AG08395 (cell line): Measurements from ENCODE around the gene IKZF1.
"Not testable (repeated sequence)": the region's sequence is repeated elsewhere in the genome, so short reads cannot be mapped to it uniquely, and the experiment has no call there.

Experiments
- DNase-seq: peaks from one replicate; pipeline ENCODE4 v3.0.0; 2012; ENCODE audit warnings: mixed read lengths, low spot score

The IKZF1 gene

DNA sequence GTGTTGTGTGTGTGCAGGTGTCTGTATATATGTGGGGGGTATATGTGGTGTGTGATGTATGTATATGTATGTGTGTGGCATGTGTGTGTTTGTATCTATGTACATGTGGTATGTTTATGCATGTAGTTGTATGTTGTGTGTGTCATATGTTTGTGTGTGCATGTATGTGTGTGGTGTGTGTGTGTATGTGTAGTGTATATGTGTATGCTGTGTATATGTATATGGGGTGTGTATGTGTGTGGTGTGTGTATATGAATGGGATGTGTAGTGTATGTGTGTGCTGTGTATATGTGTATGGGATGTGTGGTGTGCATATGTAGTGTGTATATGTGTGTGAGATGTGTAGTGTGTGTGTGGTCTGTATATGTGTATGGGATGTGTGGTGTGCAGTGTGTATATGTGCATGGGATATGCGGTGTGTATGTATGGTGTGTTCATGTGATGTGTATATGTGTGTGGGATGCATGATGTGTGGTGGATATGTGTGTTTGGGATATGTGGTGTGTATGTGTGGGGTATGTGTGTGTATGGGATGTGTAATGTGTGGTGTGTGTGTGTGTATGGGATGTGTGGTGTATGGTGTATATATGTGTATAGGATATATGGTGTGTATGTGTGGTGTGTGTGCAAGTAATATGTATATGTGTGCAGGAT lies 30.0 kb downstream of the IKZF1 start:
- DNase-seq = no peak

DNA sequence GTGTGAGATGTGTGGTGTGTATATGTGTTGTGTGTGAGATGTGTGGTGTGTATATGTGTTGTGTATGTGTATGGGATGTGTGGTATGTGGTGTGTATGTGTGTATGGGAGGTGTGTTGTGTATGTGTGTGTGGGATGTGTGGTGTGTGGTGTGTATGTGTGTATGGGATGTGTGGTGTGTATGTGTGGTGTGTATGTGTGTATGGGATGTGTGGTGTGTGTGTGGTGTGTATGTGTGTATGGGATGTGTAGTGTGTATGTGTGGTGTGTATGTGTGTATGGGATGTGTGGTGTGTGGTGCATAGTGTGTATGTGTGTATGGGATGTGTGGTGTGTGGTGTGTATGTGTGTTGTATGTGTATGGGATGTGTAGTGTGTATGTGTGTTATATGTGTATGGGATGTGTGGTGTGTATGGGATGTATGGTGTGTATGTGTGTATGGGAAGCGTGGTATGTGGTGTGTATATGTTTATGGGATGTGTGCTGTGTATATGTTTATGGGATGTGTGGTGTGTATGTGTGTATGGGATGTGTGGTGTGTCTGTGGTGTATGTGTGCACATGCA lies 30.8 kb downstream of the IKZF1 start:
- no peak for DNase-seq

GRCh38 chr7:50335795-50336754 lies 31.6 kb downstream of the IKZF1 start:
- no peak for DNase-seq

- no peak for DNase-seq
Observed at GRCh38 chr7:50336894-50337703, 32.6 kb downstream of the IKZF1 start.

- not testable (repeated sequence) for DNase-seq
Observed at GRCh38 chr7:50339472-50339871, 35.0 kb downstream of the IKZF1 start.

DNA sequence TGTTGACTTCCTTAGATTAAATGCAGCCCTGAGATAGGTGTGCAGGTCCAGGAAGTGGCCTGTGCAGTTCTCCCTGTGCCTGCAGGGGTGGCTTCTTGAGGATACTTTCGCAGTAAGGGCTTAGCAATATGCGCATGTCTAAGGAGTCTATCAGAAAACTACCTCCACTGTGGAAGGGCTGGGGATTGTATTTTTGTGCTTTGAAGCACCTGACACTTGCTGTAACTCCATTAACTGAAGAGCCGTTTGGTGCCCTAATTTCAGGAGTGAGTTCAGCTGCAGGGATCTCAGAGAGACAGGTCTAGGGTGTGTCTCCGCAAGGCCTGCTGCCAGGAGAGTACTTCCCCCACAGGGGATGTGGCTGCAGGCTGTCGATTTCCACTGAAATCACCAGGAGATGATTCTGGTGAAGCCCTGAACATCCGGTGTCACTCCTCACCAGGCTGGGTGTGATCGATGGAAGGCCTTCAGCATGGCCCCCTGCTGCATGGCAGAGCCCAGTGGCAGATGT lies 35.5 kb downstream of the IKZF1 start:
- no peak for DNase-seq

DNA sequence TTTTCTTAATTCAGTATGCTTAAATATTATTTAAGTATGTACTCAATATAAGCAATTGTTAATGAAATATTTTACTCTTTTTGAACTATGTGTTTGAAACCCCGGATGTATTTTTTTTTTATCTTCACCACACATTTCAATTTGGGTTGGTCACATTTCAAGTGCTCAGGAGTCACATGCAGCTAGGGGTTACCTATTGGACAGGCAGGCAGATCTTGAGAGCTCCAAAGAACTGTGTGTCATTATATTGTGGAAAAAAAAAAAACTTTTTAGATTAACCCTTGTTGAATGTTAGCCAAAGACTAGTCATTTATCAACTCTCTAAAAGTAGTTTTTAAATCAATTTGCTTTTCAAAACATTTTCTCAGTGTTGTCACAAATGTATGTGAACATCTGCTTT lies 37.2 kb downstream of the IKZF1 start:
- DNase-seq = no peak

GRCh38 chr7:50342616-50343114 lies 38.1 kb downstream of the IKZF1 start:
- DNase-seq = no peak

- DNase-seq = no peak
Observed at GRCh38 chr7:50346545-50347497, 42.3 kb downstream of the IKZF1 start.

- no peak for DNase-seq
Observed at GRCh38 chr7:50347693-50348092, 43.2 kb downstream of the IKZF1 start.

- DNase-seq = no peak
Observed at GRCh38 chr7:50348469-50349162, 44.1 kb downstream of the IKZF1 start.

DNA sequence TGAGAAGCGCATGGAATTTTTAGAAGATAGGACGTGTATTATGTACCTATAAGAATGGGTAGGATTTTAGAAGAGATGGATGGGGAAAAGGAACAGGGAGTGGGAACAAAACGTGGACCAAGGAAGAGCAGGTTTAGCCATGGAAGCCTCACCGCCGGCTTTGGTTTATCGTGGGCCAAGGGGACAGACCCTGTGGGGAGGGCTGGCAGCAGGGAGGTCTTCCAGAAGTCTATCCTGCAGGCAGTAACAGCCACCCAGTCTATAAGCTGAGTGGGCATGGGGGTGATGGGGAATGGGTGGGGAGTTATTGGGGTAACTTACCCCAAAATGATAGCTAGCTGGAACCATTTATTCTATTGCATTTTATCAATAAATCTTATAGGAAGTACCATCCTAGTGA lies 44.9 kb downstream of the IKZF1 start:
- DNase-seq = no peak

DNA sequence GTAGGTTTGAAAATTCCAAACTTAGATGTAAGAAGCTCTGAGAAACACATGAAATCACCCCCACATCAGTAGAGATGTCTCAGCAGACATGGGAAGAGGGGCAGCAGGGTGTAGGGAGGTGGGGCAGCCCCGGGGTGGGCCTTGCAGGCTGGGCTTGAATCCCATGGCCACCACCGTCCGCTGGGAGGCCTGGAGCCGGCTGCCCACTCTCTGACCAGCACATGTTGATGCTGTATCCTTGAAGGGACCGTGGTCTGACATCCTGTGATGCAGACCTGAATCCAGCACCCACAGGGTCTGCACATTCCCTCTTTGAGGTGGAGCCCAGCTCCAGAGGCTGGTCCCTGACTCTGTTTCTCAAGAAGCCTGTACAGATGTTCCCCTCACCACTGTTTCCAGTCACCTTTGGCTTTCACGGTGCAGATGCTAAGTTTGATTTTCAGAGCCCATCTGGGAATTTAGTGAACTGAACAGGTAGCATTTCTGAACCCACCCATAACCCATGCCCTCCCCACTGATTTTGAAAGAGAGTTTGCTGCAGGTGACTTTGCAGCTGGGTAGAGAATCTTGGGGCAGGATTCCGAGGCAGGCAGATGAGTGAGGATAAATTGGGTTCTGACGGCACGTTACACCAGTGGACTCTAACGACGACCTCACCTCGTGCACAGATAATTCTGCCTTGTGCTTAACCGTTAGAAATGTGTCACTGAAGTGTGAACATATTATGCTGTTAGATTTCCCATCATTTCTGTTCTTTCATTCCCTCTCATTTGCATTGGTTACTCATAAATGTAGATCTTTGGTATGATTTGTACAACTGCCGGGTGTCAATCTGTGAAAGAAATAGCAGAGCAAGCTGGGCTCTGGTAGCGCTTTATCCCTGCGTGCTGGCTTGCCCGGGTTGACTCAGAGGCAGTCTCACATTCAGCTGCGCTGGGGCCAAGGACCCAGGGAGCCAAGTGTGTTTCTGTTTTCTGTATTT lies 45.7 kb downstream of the IKZF1 start:
- no peak for DNase-seq

GRCh38 chr7:50351267-50351666 lies 46.8 kb downstream of the IKZF1 start:
- no peak for DNase-seq

DNA sequence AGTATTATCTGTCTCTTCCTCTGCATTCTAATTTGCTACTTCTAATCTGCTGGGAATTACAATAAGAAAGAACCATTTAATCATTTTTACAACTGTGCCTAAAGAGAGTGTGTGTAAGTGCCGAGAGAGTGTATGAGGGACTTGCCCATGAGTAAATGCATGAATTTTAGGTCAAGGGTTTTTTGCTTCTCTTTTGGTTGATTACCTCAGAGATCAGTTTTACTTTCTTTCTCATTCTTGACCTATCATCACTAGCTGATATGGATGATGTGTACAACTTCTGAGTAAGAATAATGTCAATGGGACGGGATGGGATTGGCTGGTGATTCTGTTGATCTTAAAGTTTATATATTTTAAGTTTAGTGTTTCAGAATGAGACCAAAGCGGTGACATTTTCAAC lies 47.8 kb downstream of the IKZF1 start:
- no peak for DNase-seq

DNA sequence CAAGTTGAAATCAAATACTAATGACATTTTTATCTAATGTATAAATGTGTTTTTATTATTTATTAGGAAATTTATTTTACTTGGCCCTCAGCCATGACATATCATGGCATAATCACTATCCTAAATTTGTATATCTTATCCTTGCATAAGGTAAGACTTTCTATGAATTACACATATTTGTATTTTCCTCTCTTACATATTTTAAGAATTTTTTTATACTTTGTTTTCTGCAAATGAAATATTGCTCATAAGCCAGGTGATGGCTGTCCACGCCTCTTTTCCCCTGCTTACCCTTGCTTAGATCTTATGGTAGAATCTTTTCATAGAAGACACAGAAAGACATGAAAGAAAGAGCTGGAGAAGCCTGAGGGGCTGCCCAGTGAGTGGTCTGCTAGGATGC lies 48.2 kb downstream of the IKZF1 start:
- DNase-seq = no peak

- DNase-seq = no peak
Observed at GRCh38 chr7:50353201-50353600, 48.7 kb downstream of the IKZF1 start.

GRCh38 chr7:50353894-50354595 lies 49.5 kb downstream of the IKZF1 start:
- no peak for DNase-seq
